Measurements from ENCODE around the gene POMGNT1. TPM values are rescaled to one million over a fixed set of nuclear protein-coding genes. Genes with fewer than 3 reads are reported as not detected.

The POMGNT1 gene
- total and polyA plus RNA-seq, 2 of the 13 experiments (the other 11 are each of a cell fraction or from before 2014, with no cell fraction given), result 33.9 to 46.8 TPM

- peak; percentile 52; the same call in 1 of the 2 replicates for TF ChIP-seq ZNF710 (CRISPR knock-in tag; IDR thresholded peaks at IDR 0.05; ENCODE audit: borderline replicate concordance)
- no peak for TF ChIP-seq PLRG1 (conservative IDR thresholded peaks at IDR 0.05)
- TF ChIP-seq PITX1 (CRISPR knock-in tag; IDR thresholded peaks at IDR 0.05), result no peak
- no peak for TF ChIP-seq NFYC (CRISPR knock-in tag; IDR thresholded peaks at IDR 0.05)
- no peak for TF ChIP-seq ZNF687 (CRISPR knock-in tag; IDR thresholded peaks at IDR 0.05)
- no peak for TF ChIP-seq ZNF180 (CRISPR knock-in tag; IDR thresholded peaks at IDR 0.05; ENCODE audit: borderline replicate concordance, low read depth)
- TF ChIP-seq SUZ12 (IDR thresholded peaks at IDR 0.05; ENCODE audit: low read depth, low read length), result no peak
- peak; percentile 81 for TF ChIP-seq FOXA3 (CRISPR knock-in tag; IDR thresholded peaks at IDR 0.05)
- TF ChIP-seq CREB3 (CRISPR knock-in tag; IDR thresholded peaks at IDR 0.05), result no peak
- peak; percentile 93 for TF ChIP-seq PCBP2 (optimal IDR thresholded peaks at IDR 0.05; ENCODE audit: low read depth, low read length, poor library complexity, severe bottlenecking)
- TF ChIP-seq ZNF318 (CRISPR knock-in tag; IDR thresholded peaks at IDR 0.05), result 0 out of 2 replicates have a peak, but pooled peaks have one; percentile 49
- TF ChIP-seq ZNF343 (CRISPR knock-in tag; IDR thresholded peaks at IDR 0.05), result 0 out of 2 replicates have a peak, but pooled peaks have one; percentile 43
Observed at GRCh38 chr1:46179138-46180081, 18.8 kb downstream of the POMGNT1 start (continued).

All from HepG2 (cell line).